HG03095 (cell line): ENCODE data around the gene FLT3LG.
"Not testable (repeated sequence)": the region's sequence is repeated elsewhere in the genome, so short reads cannot be mapped to it uniquely, and the experiment has no call there.

Source experiments
- ATAC-seq: cut with Tn5 transposase; IDR thresholded peaks from one replicate; pipeline ENCODE4 v1.9.1; 2021; ENCODE audit warnings: moderate library complexity; ENCODE audit not compliant: unreplicated experiment

The FLT3LG gene

DNA sequence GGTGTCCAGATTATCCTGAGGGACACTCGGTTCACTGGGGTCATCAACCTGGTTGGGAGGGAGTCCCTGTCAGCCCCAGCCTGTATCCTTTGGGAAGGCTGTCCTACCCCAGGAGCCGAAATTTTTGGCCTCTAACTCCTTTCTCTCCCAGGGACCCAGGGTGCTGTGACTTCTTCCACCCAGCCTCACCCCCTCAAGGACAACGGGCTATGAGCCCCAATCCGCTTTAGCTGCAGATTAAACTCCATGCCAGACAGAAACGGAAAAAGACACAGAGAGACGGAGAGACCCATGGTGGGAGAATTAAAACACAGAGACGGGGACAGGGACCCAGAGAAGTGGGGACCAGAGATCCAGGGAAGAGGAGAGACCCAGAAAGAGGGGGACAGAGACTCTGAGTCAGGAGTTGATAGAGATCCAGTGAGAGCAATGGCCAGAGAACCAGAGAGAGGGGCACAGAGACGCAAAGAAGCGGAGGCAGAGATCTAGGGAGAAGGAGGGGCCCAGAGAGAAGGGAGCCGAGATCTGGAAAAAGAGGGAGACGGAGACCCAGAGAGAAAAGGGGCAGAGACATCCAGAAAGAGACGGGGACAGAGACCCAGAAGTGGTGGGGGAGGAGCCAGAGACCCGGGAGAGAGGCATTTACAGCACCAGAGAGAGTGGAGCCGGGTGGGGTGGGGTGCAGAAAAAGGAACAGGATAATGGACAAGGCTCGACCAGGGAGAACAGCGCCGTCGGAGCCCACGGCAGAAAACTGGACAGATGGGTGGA, 33.4 kb upstream of the FLT3LG start:
- ATAC-seq: no peak

DNA sequence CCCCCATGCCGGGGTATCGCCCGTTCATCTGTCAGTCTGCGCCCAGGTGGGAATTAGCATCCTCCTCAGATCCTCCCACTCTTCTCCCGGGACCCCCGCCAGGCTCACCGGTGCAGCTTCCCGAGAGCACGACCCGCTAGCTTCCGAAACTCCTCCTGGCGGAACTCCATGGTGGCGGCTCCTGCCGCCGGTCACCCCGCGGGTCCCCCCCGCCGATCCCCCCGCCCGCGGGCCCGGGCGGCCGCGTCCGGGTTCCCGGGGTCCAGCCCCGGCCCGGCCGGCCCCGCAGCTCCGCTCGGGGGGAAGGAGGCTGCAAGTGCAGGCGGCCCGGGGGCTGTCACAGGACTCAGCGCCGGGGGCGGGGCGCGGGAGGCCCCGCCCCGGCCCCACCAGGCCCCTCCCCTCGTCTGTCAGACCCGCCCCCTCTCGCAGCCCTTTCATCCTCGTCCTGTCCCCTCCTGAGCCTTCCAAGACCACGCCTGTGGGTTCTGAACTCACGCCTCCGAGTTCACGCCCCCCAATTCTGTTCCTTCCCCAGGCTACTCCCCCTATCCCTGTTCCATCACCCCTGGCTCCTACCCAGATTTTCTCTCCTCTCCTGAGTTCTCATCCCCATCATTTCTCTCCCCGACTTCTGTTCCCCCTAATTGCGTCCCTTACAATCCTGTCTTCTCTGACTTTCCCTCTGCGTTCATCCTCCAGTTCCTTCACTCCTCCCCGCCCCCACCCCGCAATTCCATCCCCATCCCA, 32.6 kb upstream of the FLT3LG start, which contains the start of gene SLC17A7:
SLC17A7 (minus strand) TSS at position 318 of the 750 bp plus-strand sequence; CDS start at position 170, 148 bp downstream.
- no peak for ATAC-seq

DNA sequence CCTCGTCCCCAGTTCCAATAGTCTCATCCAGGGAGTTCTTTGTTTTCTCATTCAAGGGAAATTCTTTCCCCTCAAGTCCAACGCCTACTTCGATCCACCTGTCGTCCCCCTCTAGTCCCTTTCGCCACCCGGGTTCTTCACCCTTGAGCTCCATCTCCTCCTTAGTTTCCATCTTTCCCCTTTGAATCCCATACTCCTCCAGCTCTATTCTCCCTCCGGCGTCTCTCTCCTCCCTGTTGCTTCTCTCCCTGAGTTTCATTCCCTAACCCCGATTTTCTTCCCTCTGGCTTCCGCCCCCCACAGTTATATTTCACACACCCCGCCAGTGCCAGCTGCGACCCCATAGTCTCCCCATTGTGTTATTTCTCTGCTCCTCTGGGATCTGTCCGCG, 32.1 kb upstream of the FLT3LG start:
- ATAC-seq: no peak

DNA sequence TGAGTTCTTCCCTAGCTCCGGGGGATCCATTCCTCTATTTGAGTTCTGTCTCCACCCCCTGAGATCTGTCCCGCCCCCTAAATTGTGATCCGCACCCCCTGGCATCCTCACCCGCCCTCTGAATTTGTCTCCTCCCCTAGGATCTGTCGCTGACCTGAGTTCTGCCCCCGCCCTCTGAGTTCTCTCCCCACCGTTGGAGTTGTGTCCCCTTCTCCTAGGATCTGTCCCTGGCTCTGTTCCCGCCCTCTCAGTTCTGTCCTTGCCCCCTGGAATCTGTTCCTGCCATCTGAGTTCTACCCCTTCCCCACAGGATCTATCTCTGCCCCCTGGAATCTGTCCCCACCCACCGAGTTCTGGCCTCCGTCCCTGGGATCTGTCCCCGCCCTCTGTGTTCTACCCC, 31.7 kb upstream of the FLT3LG start:
- ATAC-seq: no peak

DNA sequence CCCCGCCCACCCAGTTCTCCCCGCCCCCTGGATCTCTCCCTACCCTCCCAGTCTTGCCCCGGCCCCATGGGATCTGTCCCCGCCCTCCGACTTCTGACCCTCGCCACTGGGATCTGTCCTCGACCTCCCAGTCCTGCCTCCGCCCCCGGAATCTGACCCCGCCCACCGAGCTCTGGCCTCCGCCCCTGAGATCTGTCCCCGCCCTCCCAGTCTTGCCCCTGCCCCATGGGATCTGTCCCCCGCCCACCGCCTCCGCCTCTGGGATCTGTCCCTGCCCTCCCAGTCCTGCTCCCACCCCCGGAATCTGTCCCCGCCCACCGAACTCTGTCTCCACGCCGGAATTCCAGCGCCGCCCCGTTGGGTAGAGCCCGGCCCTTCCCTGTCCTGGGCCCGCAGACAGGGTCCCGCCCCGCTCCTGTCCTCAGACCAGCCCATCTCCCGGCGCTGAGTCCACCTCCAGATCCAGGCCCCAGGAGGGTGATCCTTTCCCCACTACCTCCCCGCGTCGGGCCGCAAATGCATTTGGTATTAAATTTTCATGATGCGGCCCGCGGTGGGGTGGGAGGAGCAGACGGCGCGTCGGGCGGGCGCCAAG, 31.1 kb upstream of the FLT3LG start:
- ATAC-seq: no peak

DNA sequence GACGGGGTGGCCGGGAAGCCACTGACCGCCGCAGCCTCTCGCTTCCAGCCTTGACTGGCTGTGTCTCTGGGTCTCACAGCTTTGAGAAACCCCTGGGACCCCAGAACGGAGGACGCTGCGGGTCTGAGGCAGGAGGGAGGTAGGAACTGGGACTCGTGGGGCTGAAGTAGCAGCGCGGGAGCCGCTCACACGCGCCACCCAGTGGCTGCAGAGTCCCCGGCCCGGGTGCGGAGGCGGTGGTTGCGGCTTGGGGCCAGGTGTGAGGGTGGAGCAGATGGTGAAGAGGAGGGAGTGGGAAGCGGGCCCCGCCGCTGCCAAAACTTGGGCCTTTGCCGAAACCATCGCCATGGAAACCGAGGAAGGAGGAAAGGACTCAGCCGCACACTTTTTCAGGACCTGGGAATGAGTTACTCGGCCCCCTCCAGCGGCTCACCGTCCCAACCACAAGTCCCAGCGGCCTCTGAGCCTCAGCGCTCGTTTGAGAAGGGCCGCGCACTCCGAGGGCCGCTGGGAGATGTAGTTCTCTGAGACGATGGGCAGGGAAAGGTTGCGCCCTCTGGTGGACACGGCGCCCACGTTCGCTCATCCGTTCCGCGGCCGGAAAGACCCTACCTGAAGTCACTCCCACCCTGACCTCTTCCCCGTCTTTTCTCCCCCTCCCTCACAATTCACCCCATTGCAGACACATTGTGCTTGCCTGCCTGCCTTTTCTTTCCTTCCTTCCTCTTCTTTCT, 30.5 kb upstream of the FLT3LG start:
- ATAC-seq: peak; percentile 72

DNA sequence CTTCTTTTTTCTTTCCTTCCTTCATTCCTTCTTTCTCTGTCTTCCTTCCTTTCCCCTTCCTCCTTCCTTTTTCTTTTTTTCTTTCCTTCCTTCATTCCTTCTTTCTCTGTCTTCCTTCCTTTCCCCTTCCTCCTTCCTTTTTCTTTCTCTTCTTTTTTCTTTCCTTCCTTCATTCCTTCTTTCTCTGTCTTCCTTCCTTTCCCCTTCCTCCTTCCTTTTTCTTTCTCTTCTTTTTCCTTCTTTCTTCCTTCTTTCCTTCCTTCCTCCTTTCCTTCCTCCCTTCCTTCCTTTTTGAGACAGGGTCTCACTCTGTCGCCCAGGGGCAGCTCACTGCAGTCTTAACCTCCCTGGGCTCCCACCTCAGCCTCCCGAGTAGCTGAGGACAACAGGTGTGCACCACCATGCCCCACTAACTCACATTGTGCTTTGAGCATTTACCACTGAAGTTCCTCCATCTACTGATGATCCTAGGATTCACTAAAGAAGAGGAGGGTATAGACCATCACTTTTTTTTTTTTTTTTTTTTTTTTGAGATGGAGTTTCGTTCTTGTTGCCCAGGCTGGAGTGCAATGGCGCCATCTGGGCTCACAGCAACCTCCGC, 29.8 kb upstream of the FLT3LG start:
- not testable (repeated sequence) for ATAC-seq

DNA sequence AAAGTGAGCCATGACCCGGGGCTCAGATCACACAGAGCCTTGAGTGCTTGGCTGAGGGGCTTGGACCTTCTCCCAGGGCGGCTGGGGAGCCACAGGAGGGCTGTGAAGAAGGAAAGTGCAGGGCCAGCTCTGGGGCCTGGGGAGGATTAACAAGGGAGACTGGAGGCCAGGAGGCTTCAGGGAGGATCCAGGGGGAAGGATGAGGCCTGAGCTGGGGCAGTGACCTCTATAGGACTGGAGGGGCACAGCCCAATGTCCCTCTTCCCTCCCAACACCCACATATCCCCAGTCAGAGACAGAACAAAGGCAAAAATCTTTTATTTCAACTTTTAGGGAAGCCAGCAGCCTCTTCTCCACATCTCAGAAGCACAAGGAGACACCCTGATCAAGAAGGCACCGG, 28.0 kb upstream of the FLT3LG start:
- ATAC-seq: no peak

DNA sequence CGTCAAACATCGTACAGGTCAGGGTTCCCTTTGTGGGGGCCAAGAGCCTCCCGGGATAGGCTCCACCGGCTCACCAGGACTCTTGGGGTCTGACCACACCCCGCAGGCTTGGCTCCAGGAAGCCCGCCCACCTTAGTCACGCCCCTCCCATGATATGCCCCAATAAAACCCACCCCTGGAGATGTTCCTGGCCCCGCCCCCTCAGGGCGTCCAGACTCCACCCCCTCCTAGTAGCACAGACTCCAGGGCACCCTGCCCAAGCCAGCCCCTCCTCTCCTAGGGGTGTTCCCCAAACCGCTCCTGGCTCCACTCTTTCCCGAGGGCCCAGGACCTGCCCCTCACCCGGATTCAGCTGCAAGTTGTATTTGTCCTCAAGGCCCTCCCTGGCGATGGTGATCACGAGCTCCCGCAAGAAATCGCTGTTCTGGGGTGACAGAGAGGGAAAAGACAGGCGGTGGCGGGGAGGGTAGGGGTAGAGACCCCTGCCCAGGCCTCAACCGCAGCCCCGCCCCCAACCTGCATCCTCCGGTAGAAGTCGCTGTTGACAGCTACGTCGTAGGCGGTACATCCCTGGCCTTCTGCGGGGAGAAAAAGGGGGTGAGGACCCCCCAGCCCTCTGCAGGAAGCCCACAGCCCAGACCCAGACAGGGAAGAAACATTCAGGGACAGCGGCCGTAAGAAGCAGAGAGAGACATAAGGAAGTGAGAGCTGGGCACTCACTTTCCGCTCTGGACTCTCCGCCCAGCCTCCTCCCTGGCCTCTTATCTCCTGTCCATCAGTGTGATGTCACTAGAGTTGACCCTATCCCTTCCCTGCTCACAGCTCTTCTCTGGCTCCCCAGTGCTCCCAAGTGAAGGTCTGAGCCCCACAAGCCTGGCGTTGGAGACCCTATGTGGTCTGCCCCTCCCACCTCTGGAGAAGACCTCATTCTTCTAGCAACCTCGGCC, 26.3 kb upstream of the FLT3LG start:
- no peak for ATAC-seq

DNA sequence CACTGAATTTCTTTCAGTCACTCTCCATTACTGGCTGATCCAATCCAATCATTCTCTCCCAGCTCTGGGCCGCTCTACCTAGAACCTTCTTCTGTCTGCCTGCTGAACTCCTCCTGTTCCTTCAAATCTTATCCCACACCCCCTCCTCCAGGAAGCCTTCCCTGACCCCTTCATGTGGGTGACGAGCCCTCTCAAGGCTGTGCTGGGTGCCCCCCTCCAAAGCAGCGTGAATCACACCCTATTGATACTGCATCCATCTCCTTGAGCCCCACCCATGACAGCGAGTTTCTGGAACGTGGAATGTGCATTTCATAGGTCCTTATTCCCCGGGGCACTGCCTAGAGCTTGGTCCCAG, 25.6 kb upstream of the FLT3LG start:
- no peak for ATAC-seq

DNA sequence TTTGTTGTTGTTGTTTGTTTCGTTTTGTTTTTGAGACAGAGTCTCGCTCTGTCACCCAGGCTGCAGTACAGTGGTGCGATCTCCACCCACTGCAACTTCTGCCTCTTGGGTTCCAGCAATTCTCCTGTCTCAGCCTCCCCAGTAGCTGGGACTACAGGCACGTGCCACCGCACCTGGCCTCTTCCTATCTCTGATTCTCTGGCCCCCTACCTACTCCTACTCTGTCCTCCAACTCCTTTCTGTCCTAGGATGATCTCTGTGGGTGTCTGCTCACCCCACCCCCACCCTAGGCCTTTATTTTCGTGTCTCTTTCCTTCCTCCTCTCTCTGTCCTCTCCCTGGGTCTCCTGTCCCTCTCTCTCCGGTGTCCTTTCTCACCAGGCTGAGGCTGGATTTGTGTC, 23.6 kb upstream of the FLT3LG start:
- no peak for ATAC-seq

DNA sequence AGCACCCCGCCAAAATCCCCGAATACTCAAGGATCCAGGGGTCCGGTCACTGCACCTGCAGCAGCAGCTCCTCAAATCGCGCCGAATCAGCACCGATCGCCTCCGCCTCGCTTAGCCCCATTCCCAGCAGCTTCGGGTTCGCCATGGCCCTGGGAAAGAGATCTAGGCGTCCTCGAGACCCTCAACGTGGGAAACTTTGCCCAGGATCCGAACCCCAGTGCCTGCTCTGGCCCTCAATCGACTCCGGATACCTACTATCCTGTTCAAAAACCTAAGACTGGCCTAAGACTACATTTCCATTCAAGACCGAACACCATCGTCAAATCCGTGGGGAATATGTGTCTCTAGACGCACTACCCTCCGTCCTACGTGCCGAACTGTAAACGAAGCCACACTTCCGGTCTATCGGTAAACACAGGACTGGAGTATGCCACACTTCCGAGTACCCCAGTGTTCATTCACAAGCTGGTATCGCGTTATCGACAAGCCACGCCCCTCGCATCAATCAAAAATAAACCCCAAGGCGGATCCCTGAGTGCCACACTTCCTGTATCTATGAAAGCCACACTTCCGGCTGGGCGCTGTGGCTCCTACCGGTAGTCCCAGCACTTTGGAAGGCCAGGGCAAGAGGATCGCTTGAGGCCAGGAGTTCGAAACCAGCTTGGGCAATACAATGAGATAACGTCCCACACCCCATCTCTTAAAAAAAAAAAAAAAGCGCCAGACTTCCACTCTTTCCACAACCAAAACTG, 22.4 kb upstream of the FLT3LG start, which contains the start of gene PIH1D1:
PIH1D1 (minus strand) TSS at position 385 of the 752 bp plus-strand sequence; CDS start at position 145, 240 bp downstream.
- ATAC-seq: peak; percentile 53

DNA sequence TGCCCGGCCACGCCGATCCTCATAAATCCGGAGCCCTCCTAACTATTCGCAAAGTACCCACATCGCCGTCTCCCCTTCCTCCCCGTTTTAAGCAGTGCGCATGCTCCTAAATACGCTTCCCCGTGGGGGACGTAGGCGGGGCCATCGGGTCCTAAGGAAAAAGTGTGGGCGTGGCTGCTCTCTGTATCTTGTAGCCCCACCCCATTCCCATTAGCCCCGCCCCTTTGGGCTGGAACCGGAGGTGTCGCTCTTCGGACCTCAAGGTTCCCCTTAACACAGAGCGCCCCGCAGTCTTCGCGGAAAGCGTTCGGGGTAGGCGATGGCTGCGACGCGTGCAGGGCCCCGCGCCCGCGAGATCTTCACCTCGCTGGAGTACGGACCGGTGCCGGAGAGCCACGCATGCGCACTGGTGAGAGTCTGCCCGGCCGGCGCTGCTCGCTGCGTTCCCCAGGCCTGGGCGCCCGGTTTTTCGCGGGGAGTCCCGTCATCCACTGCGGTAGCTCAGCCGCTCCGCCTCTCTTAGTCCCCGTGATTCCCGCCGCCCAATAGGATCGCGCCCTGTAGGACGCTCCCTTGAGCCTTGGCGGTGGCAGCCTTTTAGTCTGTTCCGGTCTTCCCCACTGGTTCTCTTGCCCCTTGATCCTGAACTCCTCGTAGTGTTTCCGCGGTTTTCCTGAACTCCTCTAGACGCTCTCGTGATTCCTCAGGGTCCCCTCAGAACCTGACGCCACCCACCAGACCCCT, 20.8 kb upstream of the FLT3LG start, which contains the start of gene ALDH16A1:
ALDH16A1 (plus strand) TSS at position 213 of the 744 bp plus-strand sequence; CDS start at position 320, 107 bp downstream.
- peak; percentile 77 for ATAC-seq

DNA sequence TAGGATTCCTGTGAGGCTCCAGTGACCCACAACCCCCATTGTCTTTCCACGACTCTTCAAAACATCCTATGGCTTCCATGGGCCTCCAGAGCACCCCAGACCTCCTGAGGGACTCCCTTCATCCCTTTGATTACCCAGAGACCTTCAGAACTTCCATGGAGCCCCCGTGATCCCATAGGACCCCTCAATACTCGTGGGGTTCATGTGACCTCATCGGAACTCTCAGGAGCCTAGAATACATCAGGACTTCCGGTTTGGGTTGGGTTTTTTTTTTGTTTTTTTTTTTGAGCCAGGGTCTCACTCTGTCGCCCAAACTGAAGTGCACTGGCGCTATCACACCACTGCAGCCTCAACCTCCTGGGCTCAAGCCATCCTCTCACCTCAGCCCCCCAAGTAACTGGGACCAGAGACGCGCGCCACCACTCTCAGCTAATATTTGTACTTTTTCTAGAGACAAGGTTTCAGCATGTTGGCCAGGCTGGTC, 20.2 kb upstream of the FLT3LG start:
- no peak for ATAC-seq

DNA sequence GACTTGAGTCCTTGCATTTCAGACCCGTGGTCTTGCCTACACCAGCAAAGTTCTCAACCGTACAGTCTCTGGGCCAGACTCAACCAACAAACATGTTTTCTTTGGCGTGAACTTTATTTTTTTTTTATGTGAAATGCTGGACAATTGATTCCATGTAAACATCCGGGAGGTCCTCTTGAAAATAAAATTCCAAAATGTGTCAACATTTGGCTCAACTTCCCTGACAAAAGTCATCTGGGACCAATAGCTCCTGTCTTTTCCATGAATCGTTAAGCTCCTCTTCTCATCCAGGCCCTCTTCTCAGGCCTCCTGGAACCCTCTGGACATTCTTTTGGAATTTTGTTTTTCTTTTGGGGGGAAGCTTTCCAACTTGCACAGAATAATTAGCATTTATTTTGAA, 18.2 kb upstream of the FLT3LG start:
- no peak for ATAC-seq

DNA sequence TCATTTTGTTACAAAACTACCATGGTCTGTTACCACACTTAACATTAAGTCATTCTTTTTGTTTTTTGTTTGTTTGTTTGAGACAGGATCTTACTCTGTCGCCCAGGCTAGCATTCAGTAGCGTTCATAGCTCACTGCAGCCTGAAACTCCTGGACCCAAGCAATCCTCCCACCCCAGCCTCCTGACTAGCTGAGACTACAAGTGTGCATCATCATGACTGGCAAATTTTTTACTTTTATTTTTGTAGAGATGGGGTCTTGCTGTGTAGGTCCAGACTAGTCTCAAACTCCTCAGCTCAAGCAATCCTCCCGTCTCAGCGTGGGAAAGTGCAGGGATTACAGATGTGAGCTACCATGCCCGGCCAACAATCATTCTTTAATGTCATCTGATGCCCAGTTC, 17.7 kb upstream of the FLT3LG start:
- ATAC-seq: no peak

DNA sequence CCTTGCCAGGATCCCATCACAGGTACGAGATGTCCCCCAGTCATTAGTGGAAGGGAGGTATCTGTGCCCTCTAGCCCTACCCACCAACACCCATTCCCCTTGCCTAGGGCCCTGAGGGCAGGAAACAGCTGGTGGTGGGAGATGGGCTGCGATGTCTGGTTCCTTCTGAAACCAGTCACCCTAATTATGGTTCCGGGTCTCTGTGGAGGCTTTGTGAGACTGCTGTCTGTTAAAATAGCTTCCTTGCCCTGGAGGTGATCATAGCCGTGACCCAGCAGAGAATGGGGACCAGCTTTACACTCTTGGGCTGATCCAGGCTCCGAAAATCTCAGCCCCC, 15.5 kb upstream of the FLT3LG start:
- no peak for ATAC-seq

DNA sequence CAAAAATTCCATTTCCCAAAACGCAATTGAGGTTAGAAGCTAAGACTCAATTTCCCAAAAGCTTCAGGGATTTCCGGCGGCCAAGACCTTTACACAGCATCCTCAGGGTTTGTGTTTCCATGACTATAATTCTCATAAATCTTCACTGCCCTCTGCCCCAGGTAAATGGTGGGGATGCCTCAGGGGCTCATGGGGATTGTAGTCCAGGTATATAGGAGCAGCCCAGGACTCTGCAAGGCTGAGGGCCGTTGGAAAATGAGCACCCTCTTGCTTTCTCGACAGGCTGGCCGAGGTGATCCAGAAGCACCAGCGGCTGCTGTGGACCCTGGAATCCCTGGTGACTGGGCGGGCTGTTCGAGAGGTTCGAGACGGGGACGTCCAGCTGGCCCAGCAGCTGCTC, 14.6 kb upstream of the FLT3LG start:
- no peak for ATAC-seq
